Measurements from ENCODE around the gene DEFB121.

DNA sequence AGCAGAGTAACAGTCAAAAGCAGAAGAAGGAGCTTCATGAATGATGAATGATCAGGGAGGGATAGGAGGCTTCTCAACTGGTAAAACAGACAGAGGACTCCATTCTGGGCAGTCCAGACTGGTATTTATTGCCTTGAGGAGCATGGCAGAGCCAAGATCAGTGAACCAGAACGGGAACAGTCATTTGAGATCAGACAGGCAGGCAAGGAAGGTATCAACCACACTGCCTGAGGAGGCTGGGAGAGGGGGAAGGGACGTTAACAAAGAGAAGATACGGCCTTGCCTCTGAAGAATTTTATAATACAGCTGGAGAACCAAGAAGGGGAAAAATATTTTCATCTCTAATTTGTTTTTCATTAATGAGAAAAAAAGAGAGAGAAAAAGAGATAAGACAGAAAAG is at the start of gene DEFB121:
- TF ChIP-seq ZNF274 (IDR thresholded peaks at IDR 0.05; ENCODE audit: low read depth, low read length), result no peak
- TF ChIP-seq YY1 (IDR thresholded peaks at IDR 0.05; ENCODE audit: insufficient read depth, insufficient read length), result no peak
